22Rv1 (cell line): ENCODE measurements around the gene MPDU1.
A peak's percentile ranks its signal among the peaks of the same experiment; 100 is the strongest.

ENCODE experiments used
- H3K27ac ChIP-seq: fragments of 450-650 bp; 2 replicates; pipeline ENCODE4 v1.5.1; 2017
- CTCF ChIP-seq: fragments of 450-650 bp; IDR thresholded peaks from 2 replicates; pipeline ENCODE4 v1.5.1; 2017; ENCODE audit warnings: mild to moderate bottlenecking
- ZFX ChIP-seq: fragments of 450-650 bp; IDR thresholded peaks from 2 replicates; pipeline ENCODE4 v1.6.1; 2017; ENCODE audit warnings: antibody characterized with exemption, borderline replicate concordance

Gene MPDU1

GRCh38 chr17:7583253-7584109 is at the start of gene MPDU1:
MPDU1 (plus strand) TSS chr17:7583852; CDS start chr17:7583863, 11 bp downstream.
- peak within 1 kb of the TSS; percentile 99 for H3K27ac ChIP-seq
- TF ChIP-seq ZFX (no peak), CTCF (no peak)

GRCh38 chr17:7538050-7538449 is 45.6 kb upstream of the MPDU1 start:
- H3K27ac ChIP-seq = no peak overlapping the region
- TF ChIP-seq CTCF (no peak), ZFX (no peak)

- no peak overlapping the region for H3K27ac ChIP-seq
- TF ChIP-seq ZFX (no peak), CTCF (no peak)
Measured at GRCh38 chr17:7538891-7539545, 44.6 kb upstream of the MPDU1 start.

- H3K27ac ChIP-seq = no peak overlapping the region
- TF ChIP-seq ZFX = no peak
- no peak for TF ChIP-seq CTCF
Measured at GRCh38 chr17:7541074-7541621, 42.5 kb upstream of the MPDU1 start.

GRCh38 chr17:7544911-7545310 is 38.7 kb upstream of the MPDU1 start:
- no peak for TF ChIP-seq ZFX
- no peak for TF ChIP-seq CTCF
- H3K27ac ChIP-seq = no peak overlapping the region

- H3K27ac ChIP-seq = no peak within 1 kb of the TSS
- TF ChIP-seq CTCF (peak; percentile 12; the same call in 1 of the 2 replicates), ZFX (no peak)
Measured at GRCh38 chr17:7548585-7549400, 34.9 kb upstream of the MPDU1 start, which contains the start of gene TNFSF12. TNFSF12 (plus strand) TSS chr17:7549058; CDS start chr17:7549154, 96 bp downstream.
